Neural progenitor cell (in vitro differentiated cells): ENCODE results near the gene CREB3L4. TPM values are rescaled to one million over a fixed set of nuclear protein-coding genes. Genes with fewer than 3 reads are reported as not detected.
A peak's percentile ranks its signal among the peaks of the same experiment; 100 is the strongest.

ENCODE experiments used
- DNase-seq: peaks from one replicate; pipeline ENCODE4 v3.0.0-alpha.2; 2016; ENCODE audit warnings: low spot score
- H2AFZ ChIP-seq: fragments of 200-600 bp; sonication (generic); replicated peaks from 2 replicates; pipeline ENCODE4 v1.6.1; 2016; ENCODE audit warnings: antibody characterized with exemption
- H3F3A ChIP-seq: fragments of 200-600 bp; sonication (generic); 2 replicates; pipeline ENCODE4 v1.6.1; 2016; ENCODE audit warnings: antibody characterized with exemption, low read depth
- H3K27ac ChIP-seq: fragments of 200-600 bp; sonication (generic); 2 replicates; pipeline ENCODE4 v1.5.1; 2016; ENCODE audit warnings: mild to moderate bottlenecking
- H3K27me3 ChIP-seq: fragments of 200-600 bp; sonication (generic); 2 replicates; pipeline ENCODE4 v1.6.1; 2016; ENCODE audit warnings: mild to moderate bottlenecking, moderate library complexity
- H3K36me3 ChIP-seq: fragments of 200-600 bp; sonication (generic); 2 replicates; pipeline ENCODE4 v1.5.1; 2016
- H3K4me1 ChIP-seq: fragments of 200-600 bp; sonication (generic); 2 replicates; pipeline ENCODE4 v1.6.1; 2016; ENCODE audit warnings: mixed run types
- H3K4me2 ChIP-seq: fragments of 200-600 bp; sonication (generic); 2 replicates; pipeline ENCODE4 v1.6.1; 2016
- H3K4me3 ChIP-seq: fragments of 200-600 bp; sonication (generic); 2 replicates; pipeline ENCODE4 v1.5.1; 2016
- H3K79me2 ChIP-seq: fragments of 200-600 bp; sonication (generic); 2 replicates; pipeline ENCODE4 v1.6.1; 2016; ENCODE audit warnings: low read depth
- H3K9ac ChIP-seq: fragments of 200-600 bp; sonication (generic); 2 replicates; pipeline ENCODE4 v1.6.1; 2016
- H3K9me3 ChIP-seq: fragments of 200-600 bp; sonication (generic); 2 replicates; pipeline ENCODE4 v1.5.1; 2016; ENCODE audit warnings: low read depth
- H4K20me1 ChIP-seq: fragments of 200-600 bp; sonication (generic); 2 replicates; pipeline ENCODE4 v1.6.1; 2016; ENCODE audit warnings: low read depth
- H3K27ac Mint-ChIP-seq: 3 replicates; pipeline ENCODE4 v1.8.0; 2021; ENCODE audit warnings: mixed read lengths
- H3K27me3 Mint-ChIP-seq: 2 replicates; pipeline ENCODE4 v1.8.0; 2022; ENCODE audit warnings: low read depth, mild to moderate bottlenecking, inconsistent platforms, moderate library complexity, mixed read lengths; ENCODE audit not compliant: insufficient read depth
- H3K36me3 Mint-ChIP-seq: 3 replicates; pipeline ENCODE4 v1.8.0; 2021; ENCODE audit warnings: mixed read lengths
- H3K4me1 Mint-ChIP-seq: 3 replicates; pipeline ENCODE4 v1.8.0; 2021; ENCODE audit warnings: mixed read lengths
- H3K4me3 Mint-ChIP-seq: 3 replicates; pipeline ENCODE4 v1.8.0; 2021; ENCODE audit warnings: mild to moderate bottlenecking, moderate library complexity, mixed read lengths
- H3K9me3 Mint-ChIP-seq: 3 replicates; pipeline ENCODE4 v1.8.0; 2020; ENCODE audit warnings: mixed read lengths
- CTCF ChIP-seq: fragments of 200-600 bp; sonication (generic); IDR thresholded peaks from 2 replicates; pipeline ENCODE4 v1.5.1; 2017; ENCODE audit warnings: antibody characterized with exemption, mild to moderate bottlenecking
- EZH2 ChIP-seq: fragments of 200-600 bp; sonication (generic); IDR thresholded peaks from 2 replicates; pipeline ENCODE4 v1.6.1; 2017; ENCODE audit warnings: antibody characterized with exemption, mild to moderate bottlenecking, moderate library complexity
- EZH2phosphoT487 ChIP-seq: fragments of 200-600 bp; sonication (generic); IDR thresholded peaks from 2 replicates; pipeline ENCODE4 v1.6.1; 2017; ENCODE audit warnings: antibody characterized with exemption
- total RNA-seq: library from RNA; depleted of rRNA; stranded (reverse); fragments of >200 nt; gene quantifications from 2 replicates; pipeline ENCODE4 v1.2.3, GENCODE V29; 2015; ENCODE audit warnings: low replicate concordance

The CREB3L4 gene
- total RNA-seq, 1 donor from 2014 or later = 33.8 TPM

- Histone ChIP-seq H3K9me3 (no peaks in the 10 kb centered on the region), H4K20me1 (peaks cover 45% of the 10 kb centered on the region), H3F3A (peaks cover 27% of the 10 kb centered on the region), H3K27ac (peak overlapping the region; percentile 21), H3K9ac (no peak overlapping the region), H3K4me1 (peaks cover 29% of the 10 kb centered on the region), H3K79me2 (peaks cover 75% of the 10 kb centered on the region), H3K4me2 (peak overlapping the region; percentile 66), H3K27me3 (no peaks in the 10 kb centered on the region), H3K4me3 (no peak overlapping the region), H3K36me3 (no peaks in the 10 kb centered on the region), H2AFZ (no peak overlapping the region)
- no peak for DNase-seq
- Mint-ChIP-seq H3K36me3 (peaks cover 15% of the 10 kb centered on the region), H3K9me3 (no peaks in the 10 kb centered on the region), H3K27me3 (peaks cover 11% of the 10 kb centered on the region), H3K4me3 (peak overlapping the region; percentile 100), H3K4me1 (peaks cover 50% of the 10 kb centered on the region), H3K27ac (no peak overlapping the region)
- no peak for TF ChIP-seq EZH2
- no peak for TF ChIP-seq CTCF
- TF ChIP-seq EZH2phosphoT487 = no peak
Observed at GRCh38 chr1:153958961-153959260, 8.8 kb upstream of the CREB3L4 start.

GRCh38 chr1:153959454-153959853 lies 8.2 kb upstream of the CREB3L4 start:
- H3K9me3 ChIP-seq = no peaks in the 10 kb centered on the region
- H3K79me2 ChIP-seq = peaks cover 73% of the 10 kb centered on the region
- peak overlapping the region; percentile 21 for H3K27ac ChIP-seq
- peaks cover 32% of the 10 kb centered on the region for H3F3A ChIP-seq
- no peak overlapping the region for H2AFZ ChIP-seq
- H4K20me1 ChIP-seq = peaks cover 40% of the 10 kb centered on the region
- no peak for DNase-seq
- H3K4me3 ChIP-seq = no peak overlapping the region
- H3K27ac Mint-ChIP-seq = peak overlapping the region; percentile 53
- H3K4me3 Mint-ChIP-seq = peak overlapping the region; percentile 100
- H3K4me2 ChIP-seq = no peak overlapping the region
- peaks cover 11% of the 10 kb centered on the region for H3K27me3 Mint-ChIP-seq
- H3K36me3 ChIP-seq = no peaks in the 10 kb centered on the region
- H3K4me1 Mint-ChIP-seq = peaks cover 54% of the 10 kb centered on the region
- no peak overlapping the region for H3K9ac ChIP-seq
- peaks cover 15% of the 10 kb centered on the region for H3K36me3 Mint-ChIP-seq
- TF ChIP-seq EZH2phosphoT487 (no peak), EZH2 (no peak), CTCF (no peak)
- H3K27me3 ChIP-seq = no peaks in the 10 kb centered on the region
- peaks cover 31% of the 10 kb centered on the region for H3K4me1 ChIP-seq
- no peaks in the 10 kb centered on the region for H3K9me3 Mint-ChIP-seq

- no peak overlapping the region for H3K4me3 ChIP-seq
- H3K4me2 ChIP-seq = no peak overlapping the region
- H3F3A ChIP-seq = peaks cover 40% of the 10 kb centered on the region
- peaks cover 32% of the 10 kb centered on the region for H4K20me1 ChIP-seq
- no peak overlapping the region for H3K9ac ChIP-seq
- H3K27ac ChIP-seq = no peak overlapping the region
- peaks cover 11% of the 10 kb centered on the region for H3K27me3 Mint-ChIP-seq
- no peaks in the 10 kb centered on the region for H3K9me3 ChIP-seq
- H3K4me3 Mint-ChIP-seq = peak overlapping the region; percentile 100
- H3K79me2 ChIP-seq = peaks cover 73% of the 10 kb centered on the region
- H3K4me1 ChIP-seq = peaks cover 37% of the 10 kb centered on the region
- H3K4me1 Mint-ChIP-seq = peaks cover 57% of the 10 kb centered on the region
- no peaks in the 10 kb centered on the region for H3K9me3 Mint-ChIP-seq
- peaks cover 15% of the 10 kb centered on the region for H3K36me3 Mint-ChIP-seq
- DNase-seq = no peak
- H3K36me3 ChIP-seq = no peaks in the 10 kb centered on the region
- H2AFZ ChIP-seq = no peak overlapping the region
- TF ChIP-seq EZH2phosphoT487 (no peak), EZH2 (no peak), CTCF (no peak)
- no peak overlapping the region for H3K27ac Mint-ChIP-seq
- H3K27me3 ChIP-seq = no peaks in the 10 kb centered on the region
Observed at GRCh38 chr1:153960206-153960605, 7.5 kb upstream of the CREB3L4 start.

- TF ChIP-seq EZH2phosphoT487 (no peak), EZH2 (no peak), CTCF (no peak)
Observed at GRCh38 chr1:153961421-153961820, 6.3 kb upstream of the CREB3L4 start.

More at GRCh38 chr1:153961421-153961820, 6.3 kb upstream of the CREB3L4 start:
- H3K27me3 ChIP-seq = no peaks in the 10 kb centered on the region
- peaks cover 32% of the 10 kb centered on the region for H3K4me1 ChIP-seq
- H2AFZ ChIP-seq = no peak overlapping the region
- no peaks in the 10 kb centered on the region for H3K9me3 ChIP-seq
- H3F3A ChIP-seq = peaks cover 51% of the 10 kb centered on the region
- peak overlapping the region; percentile 91 for H3K4me2 ChIP-seq
- peaks cover 22% of the 10 kb centered on the region for H4K20me1 ChIP-seq
- no peaks in the 10 kb centered on the region for H3K36me3 ChIP-seq
- H3K27me3 Mint-ChIP-seq = peaks cover 10% of the 10 kb centered on the region
- H3K9me3 Mint-ChIP-seq = no peaks in the 10 kb centered on the region
- H3K79me2 ChIP-seq = peaks cover 73% of the 10 kb centered on the region
- no peak for DNase-seq
- peak overlapping the region; percentile 63 for H3K4me3 ChIP-seq
- H3K36me3 Mint-ChIP-seq = peaks cover 19% of the 10 kb centered on the region
- H3K9ac ChIP-seq = peak overlapping the region; percentile 71
- H3K4me1 Mint-ChIP-seq = peaks cover 63% of the 10 kb centered on the region
- no peak overlapping the region for H3K27ac ChIP-seq
- H3K4me3 Mint-ChIP-seq = peak overlapping the region; percentile 88
- H3K27ac Mint-ChIP-seq = peak overlapping the region; percentile 2
